PC-3 (cell line): ENCODE results near the gene FBXL5.

Experiments used
- EZH2phosphoT487 ChIP-seq: fragments of 300-600 bp; sonication (generic); IDR thresholded peaks from 2 replicates; pipeline ENCODE4 v1.6.1; 2018; ENCODE audit warnings: mild to moderate bottlenecking, antibody characterized with exemption, low read length, borderline replicate concordance
- TF ChIP-seq, protein P1 (sequence below): fragments of 300-600 bp; sonication (generic); conservative IDR thresholded peaks from 2 replicates; pipeline ENCODE4 v1.5.1; 2017; ENCODE audit warnings: antibody characterized with exemption, low read depth, mild to moderate bottlenecking, low read length

DNA sequence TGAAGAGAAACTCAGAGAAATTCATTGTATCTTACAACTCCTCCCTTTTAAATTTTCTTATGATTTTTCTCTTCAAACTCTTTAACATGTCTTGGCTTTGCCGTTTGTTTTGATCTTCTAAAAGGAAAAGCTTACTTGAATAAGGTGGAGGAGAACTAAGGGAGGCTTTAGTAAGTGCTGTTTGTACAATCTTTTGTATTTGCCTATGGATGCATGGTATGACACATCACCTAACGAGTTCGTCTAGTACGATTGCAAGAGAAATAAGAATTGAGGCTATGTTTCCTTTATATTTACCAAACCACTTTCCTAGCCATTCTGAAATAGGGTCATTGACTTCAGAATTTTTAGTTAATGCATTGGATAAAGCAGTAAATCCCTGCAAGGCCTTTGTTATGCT, 39.3 kb upstream of the FBXL5 start:
- TF ChIP-seq, protein P1, sequence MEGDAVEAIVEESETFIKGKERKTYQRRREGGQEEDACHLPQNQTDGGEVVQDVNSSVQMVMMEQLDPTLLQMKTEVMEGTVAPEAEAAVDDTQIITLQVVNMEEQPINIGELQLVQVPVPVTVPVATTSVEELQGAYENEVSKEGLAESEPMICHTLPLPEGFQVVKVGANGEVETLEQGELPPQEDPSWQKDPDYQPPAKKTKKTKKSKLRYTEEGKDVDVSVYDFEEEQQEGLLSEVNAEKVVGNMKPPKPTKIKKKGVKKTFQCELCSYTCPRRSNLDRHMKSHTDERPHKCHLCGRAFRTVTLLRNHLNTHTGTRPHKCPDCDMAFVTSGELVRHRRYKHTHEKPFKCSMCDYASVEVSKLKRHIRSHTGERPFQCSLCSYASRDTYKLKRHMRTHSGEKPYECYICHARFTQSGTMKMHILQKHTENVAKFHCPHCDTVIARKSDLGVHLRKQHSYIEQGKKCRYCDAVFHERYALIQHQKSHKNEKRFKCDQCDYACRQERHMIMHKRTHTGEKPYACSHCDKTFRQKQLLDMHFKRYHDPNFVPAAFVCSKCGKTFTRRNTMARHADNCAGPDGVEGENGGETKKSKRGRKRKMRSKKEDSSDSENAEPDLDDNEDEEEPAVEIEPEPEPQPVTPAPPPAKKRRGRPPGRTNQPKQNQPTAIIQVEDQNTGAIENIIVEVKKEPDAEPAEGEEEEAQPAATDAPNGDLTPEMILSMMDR: no peak
- TF ChIP-seq EZH2phosphoT487: no peak
